ENCODE data around the gene MTCL3.

DNA sequence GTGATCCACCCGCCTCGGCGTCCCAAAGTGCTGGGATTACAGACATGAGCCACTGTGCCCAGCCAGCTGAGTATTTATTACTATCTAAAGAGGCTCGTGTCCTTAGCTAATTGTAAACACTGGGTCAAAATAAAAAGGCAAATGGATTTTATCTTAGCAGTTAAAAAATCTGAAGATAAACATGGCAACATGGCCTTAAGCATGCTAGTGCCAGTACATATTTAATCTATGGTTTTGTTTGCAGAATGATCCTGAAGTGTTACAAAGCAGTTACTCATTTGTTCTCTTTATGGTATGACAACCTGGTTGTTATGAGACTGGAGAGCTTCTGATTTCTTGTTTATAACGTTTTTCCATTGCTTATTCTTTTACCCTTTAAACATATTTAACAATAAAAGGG, 56.1 kb downstream of the MTCL3 start:
- no peak for TF ChIP-seq CTCF (IDR thresholded peaks at IDR 0.05; ENCODE audit: low read length)
- no peak for TF ChIP-seq EZH2 (optimal IDR thresholded peaks at IDR 0.05; ENCODE audit: low read depth, low read length)
